DND-41 (cell line): ENCODE measurements around the gene WTIP.

ENCODE experiments used
- ATAC-seq: fragments of 200-7000 bp; cut with Tn5 transposase; 3 replicates; pipeline ENCODE4 v1.9.1; 2021; ENCODE audit warnings: low read depth; ENCODE audit not compliant: insufficient read depth
- DNase-seq: peaks from one replicate; pipeline ENCODE4 v3.0.0-alpha.2; 2020
- H2AFZ ChIP-seq: 2 replicates; pipeline ENCODE4 v1.6.0; 2012; ENCODE audit warnings: low read depth, low read length
- H3K27ac ChIP-seq: 2 replicates; pipeline ENCODE4 v1.5.1; 2012; ENCODE audit warnings: low read length, inconsistent platforms
- H3K27me3 ChIP-seq: fragments of 200-600 bp; sonication (generic); 2 replicates; pipeline ENCODE4 v1.6.0; 2012; ENCODE audit warnings: low read length, mild to moderate bottlenecking, inconsistent platforms; ENCODE audit not compliant: insufficient read depth, poor library complexity
- H3K36me3 ChIP-seq: 2 replicates; pipeline ENCODE4 v1.5.1; 2012; ENCODE audit warnings: low read length, inconsistent platforms; ENCODE audit not compliant: insufficient read depth
- H3K4me1 ChIP-seq: 2 replicates; pipeline ENCODE4 v1.5.1; 2012; ENCODE audit warnings: mild to moderate bottlenecking, low read length; ENCODE audit not compliant: insufficient read depth
- H3K4me2 ChIP-seq: 2 replicates; pipeline ENCODE4 v1.6.0; 2012; ENCODE audit warnings: mild to moderate bottlenecking, moderate library complexity, low read length, inconsistent platforms; ENCODE audit not compliant: insufficient read depth
- H3K4me3 ChIP-seq, 2 experiments: fragments of 200-600 bp in 1 of 2; shearing (Covaris generic) in 1 of 2; 2 replicates each; pipeline ENCODE4 v1.5.1; 2012 to 2016; ENCODE audit warnings: inconsistent platforms in 2 of 2, low read length in 2 of 2, mild to moderate bottlenecking in 2 of 2, low read depth in 1 of 2, moderate library complexity in 1 of 2
- H3K79me2 ChIP-seq: 2 replicates; pipeline ENCODE4 v1.6.0; 2012; ENCODE audit warnings: low read length, inconsistent platforms; ENCODE audit not compliant: insufficient read depth
- H3K9ac ChIP-seq: 2 replicates; pipeline ENCODE4 v1.6.0; 2012; ENCODE audit warnings: low read depth, mild to moderate bottlenecking, inconsistent platforms, low read length, moderate library complexity
- H3K9me3 ChIP-seq: 2 replicates; pipeline ENCODE4 v1.5.1; 2012; ENCODE audit warnings: low read length, moderate library complexity, mild to moderate bottlenecking, inconsistent platforms; ENCODE audit not compliant: insufficient read depth, severe bottlenecking
- H4K20me1 ChIP-seq: 2 replicates; pipeline ENCODE4 v1.6.0; 2012; ENCODE audit warnings: low read length; ENCODE audit not compliant: insufficient read depth
- EZH2 ChIP-seq: IDR thresholded peaks from 3 replicates; pipeline ENCODE4 v1.6.1; 2012; ENCODE audit warnings: borderline replicate concordance, low read depth, mild to moderate bottlenecking, moderate library complexity, low read length, inconsistent platforms; ENCODE audit not compliant: severe bottlenecking
- TF ChIP-seq, protein P1 (sequence below): IDR thresholded peaks from 2 replicates; pipeline ENCODE4 v1.5.1; 2012; ENCODE audit warnings: borderline replicate concordance, low read length, moderate library complexity, mild to moderate bottlenecking; ENCODE audit not compliant: poor library complexity, severe bottlenecking; ENCODE audit errors: extremely low read depth

Gene WTIP

DNA sequence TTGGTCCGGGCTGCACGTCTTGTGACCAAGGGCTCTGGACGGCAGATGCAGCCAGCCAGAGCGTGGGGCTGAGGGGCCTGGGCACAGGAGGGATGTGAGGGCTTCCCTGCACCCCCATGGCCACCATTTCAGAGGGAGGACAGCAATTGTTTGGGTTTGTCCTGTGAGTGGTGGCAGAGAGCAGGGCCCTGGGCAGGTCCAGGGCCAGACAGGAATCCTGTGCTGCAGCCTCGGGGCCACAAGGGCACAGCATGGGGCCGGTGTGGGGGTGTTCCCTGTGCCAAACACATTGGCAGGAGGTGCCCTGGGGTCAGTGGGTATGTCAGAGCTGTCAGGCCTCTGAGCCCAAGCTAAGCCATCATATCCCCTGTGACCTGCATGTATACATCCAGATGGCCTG lies 32.2 kb downstream of the WTIP start:
- H3K27me3 ChIP-seq = no peaks in the 10 kb centered on the region
- TF ChIP-seq EZH2 = no peak
- TF ChIP-seq, protein P1, sequence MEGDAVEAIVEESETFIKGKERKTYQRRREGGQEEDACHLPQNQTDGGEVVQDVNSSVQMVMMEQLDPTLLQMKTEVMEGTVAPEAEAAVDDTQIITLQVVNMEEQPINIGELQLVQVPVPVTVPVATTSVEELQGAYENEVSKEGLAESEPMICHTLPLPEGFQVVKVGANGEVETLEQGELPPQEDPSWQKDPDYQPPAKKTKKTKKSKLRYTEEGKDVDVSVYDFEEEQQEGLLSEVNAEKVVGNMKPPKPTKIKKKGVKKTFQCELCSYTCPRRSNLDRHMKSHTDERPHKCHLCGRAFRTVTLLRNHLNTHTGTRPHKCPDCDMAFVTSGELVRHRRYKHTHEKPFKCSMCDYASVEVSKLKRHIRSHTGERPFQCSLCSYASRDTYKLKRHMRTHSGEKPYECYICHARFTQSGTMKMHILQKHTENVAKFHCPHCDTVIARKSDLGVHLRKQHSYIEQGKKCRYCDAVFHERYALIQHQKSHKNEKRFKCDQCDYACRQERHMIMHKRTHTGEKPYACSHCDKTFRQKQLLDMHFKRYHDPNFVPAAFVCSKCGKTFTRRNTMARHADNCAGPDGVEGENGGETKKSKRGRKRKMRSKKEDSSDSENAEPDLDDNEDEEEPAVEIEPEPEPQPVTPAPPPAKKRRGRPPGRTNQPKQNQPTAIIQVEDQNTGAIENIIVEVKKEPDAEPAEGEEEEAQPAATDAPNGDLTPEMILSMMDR = no peak
- no peak for ATAC-seq

DNA sequence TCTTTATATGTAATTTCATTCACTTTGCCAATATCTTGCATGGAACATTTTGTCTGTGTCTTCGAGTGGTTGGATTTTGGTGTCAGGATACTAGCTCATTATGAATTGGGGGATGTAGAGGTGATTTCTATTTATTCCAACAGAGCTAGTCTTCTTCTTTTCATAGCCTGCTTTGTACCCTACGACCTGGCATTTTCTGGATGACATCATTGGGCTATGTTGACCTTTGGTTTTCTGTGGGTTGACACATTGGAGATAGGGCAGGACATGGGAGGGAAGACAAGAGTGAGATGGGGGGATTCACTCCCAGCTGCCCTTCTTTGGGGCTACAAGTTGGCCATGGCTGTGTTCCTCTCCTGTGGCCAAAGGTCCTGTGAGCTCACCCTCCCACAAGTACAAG lies 38.0 kb downstream of the WTIP start:
- ATAC-seq = no peak
- H3K4me2 ChIP-seq = no peak overlapping the region
- DNase-seq = no peak

More for the DNA sequence above, 32.2 kb downstream of the WTIP start:
- H3K4me1 ChIP-seq = no peaks in the 10 kb centered on the region
- no peaks in the 10 kb centered on the region for H3K36me3 ChIP-seq
- H3K9me3 ChIP-seq = no peaks in the 10 kb centered on the region
- no peaks in the 10 kb centered on the region for H3K79me2 ChIP-seq
- no peak for DNase-seq
- H3K4me2 ChIP-seq = no peak overlapping the region
- no peak overlapping the region for H3K4me3 ChIP-seq
- H3K9ac ChIP-seq = no peak overlapping the region
- no peak overlapping the region for H3K27ac ChIP-seq
- no peaks in the 10 kb centered on the region for H4K20me1 ChIP-seq
- no peak overlapping the region for H2AFZ ChIP-seq

DNA sequence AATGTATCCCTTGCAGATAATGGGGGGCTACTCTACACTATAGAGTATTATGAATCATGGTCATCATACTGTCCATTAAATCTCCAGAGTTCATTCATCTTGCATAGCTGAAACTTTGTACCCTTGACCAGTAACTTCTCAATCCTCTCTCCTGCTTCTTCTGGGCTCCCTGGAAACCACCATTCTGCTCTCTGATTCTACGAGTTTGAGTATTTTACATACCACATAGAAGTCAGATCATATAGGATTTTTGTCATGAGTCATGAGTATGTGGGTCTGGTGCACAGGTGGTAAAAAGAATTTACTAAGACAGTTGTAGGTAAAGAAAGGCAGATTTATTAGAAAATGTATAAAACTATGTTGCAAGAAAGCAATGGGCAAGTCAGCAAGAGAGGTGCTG lies 41.9 kb downstream of the WTIP start:
- Histone ChIP-seq H3K4me3 (no peak overlapping the region), H3K36me3 (no peaks in the 10 kb centered on the region), H3K79me2 (no peaks in the 10 kb centered on the region), H3K4me2 (no peak overlapping the region), H3K27me3 (no peaks in the 10 kb centered on the region), H3K27ac (no peak overlapping the region), H3K4me1 (no peaks in the 10 kb centered on the region), H3K9me3 (no peaks in the 10 kb centered on the region), H4K20me1 (no peaks in the 10 kb centered on the region), H2AFZ (no peak overlapping the region), H3K9ac (no peak overlapping the region)
- ATAC-seq (no peak), DNase-seq (no peak)
- TF ChIP-seq, protein P1 = no peak
- no peak for TF ChIP-seq EZH2

More for the DNA sequence above, 38.0 kb downstream of the WTIP start:
- TF ChIP-seq, protein P1 = no peak
- no peak for TF ChIP-seq EZH2
- no peak overlapping the region for H3K27ac ChIP-seq
- H3K9me3 ChIP-seq = no peaks in the 10 kb centered on the region
- H3K4me3 ChIP-seq = no peak overlapping the region
- no peaks in the 10 kb centered on the region for H4K20me1 ChIP-seq
- H3K9ac ChIP-seq = no peak overlapping the region
- H3K79me2 ChIP-seq = no peaks in the 10 kb centered on the region
- H3K4me1 ChIP-seq = no peaks in the 10 kb centered on the region
- H3K36me3 ChIP-seq = no peaks in the 10 kb centered on the region
- no peak overlapping the region for H2AFZ ChIP-seq
- no peaks in the 10 kb centered on the region for H3K27me3 ChIP-seq

DNA sequence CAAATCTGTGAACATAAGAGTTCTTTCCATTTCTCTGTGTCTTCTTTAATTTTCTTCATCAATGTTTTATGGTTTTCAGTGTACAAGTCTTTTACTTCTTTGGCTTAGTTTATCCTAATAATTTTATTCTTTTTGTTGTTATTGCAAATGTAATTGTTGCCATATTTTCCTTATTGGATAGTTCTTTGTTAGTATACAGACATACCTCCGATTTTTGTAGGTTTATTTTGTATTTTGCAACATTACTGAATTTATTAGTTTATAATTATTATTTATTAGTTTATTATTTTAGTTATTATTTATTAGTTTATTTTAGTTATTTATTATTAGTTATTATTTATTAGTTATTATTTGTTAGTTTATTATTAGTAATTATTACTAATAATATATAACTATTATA lies 43.4 kb downstream of the WTIP start:
- TF ChIP-seq, protein P1 = no peak
- TF ChIP-seq EZH2 = no peak
- Histone ChIP-seq H3K36me3 (no peaks in the 10 kb centered on the region), H3K4me1 (no peaks in the 10 kb centered on the region), H3K9me3 (no peaks in the 10 kb centered on the region), H3K27me3 (no peaks in the 10 kb centered on the region), H4K20me1 (no peaks in the 10 kb centered on the region), H3K4me2 (no peak overlapping the region), H3K9ac (no peak overlapping the region), H2AFZ (no peak overlapping the region), H3K4me3 (no peak overlapping the region), H3K79me2 (no peaks in the 10 kb centered on the region), H3K27ac (no peak overlapping the region)
- ATAC-seq = no peak
- DNase-seq = no peak
